Measurements from ENCODE around the gene LIMK2.
"Not testable (repeated sequence)": the region's sequence is repeated elsewhere in the genome, so short reads cannot be mapped to it uniquely, and the experiment has no call there.

Gene LIMK2

GRCh38 chr22:31211862-31212730 lies at the start of gene LIMK2:
Gene LIMK2 (plus strand): TSS chr22:31212298. CDS start chr22:31212409, 111 bp downstream.
- peak; percentile 67 to 86 for DNase-seq

- DNase-seq, result no peak
Observed at GRCh38 chr22:31170971-31171370, 41.1 kb upstream of the LIMK2 start.

- DNase-seq, result not testable (repeated sequence)
Observed at GRCh38 chr22:31171734-31172133, 40.4 kb upstream of the LIMK2 start.

GRCh38 chr22:31173386-31174145 lies 38.5 kb upstream of the LIMK2 start:
- peak; percentile 25 to 76 for DNase-seq

- no peak for DNase-seq
Observed at GRCh38 chr22:31176923-31177322, 35.2 kb upstream of the LIMK2 start.

- DNase-seq, result peak; percentile 36 to 45
Observed at GRCh38 chr22:31177420-31178162, 34.5 kb upstream of the LIMK2 start.

GRCh38 chr22:31178859-31179258 lies 33.2 kb upstream of the LIMK2 start:
- no peak for DNase-seq

- DNase-seq, result no peak
Observed at GRCh38 chr22:31179345-31179744, 32.8 kb upstream of the LIMK2 start.

GRCh38 chr22:31184015-31184414 lies 28.1 kb upstream of the LIMK2 start:
- no peak for DNase-seq

GRCh38 chr22:31185056-31185455 lies 27.0 kb upstream of the LIMK2 start:
- no peak for DNase-seq

- DNase-seq, result no peak
Observed at GRCh38 chr22:31187627-31188026, 24.5 kb upstream of the LIMK2 start.

- no peak for DNase-seq
Observed at GRCh38 chr22:31192513-31192912, 19.6 kb upstream of the LIMK2 start.

- DNase-seq, result no peak
Observed at GRCh38 chr22:31193092-31193491, 19.0 kb upstream of the LIMK2 start.

GRCh38 chr22:31194681-31195080 lies 17.4 kb upstream of the LIMK2 start:
- DNase-seq, result not testable (repeated sequence)

- no peak for DNase-seq
Observed at GRCh38 chr22:31199187-31199586, 12.9 kb upstream of the LIMK2 start.

- not testable (repeated sequence) for DNase-seq
Observed at GRCh38 chr22:31204352-31204984, 7.6 kb upstream of the LIMK2 start.

- not testable (repeated sequence) for DNase-seq
Observed at GRCh38 chr22:31205059-31205458, 7.0 kb upstream of the LIMK2 start.

- DNase-seq, result not testable (repeated sequence)
Observed at GRCh38 chr22:31206460-31206859, 5.6 kb upstream of the LIMK2 start.

- no peak for DNase-seq
Observed at GRCh38 chr22:31206896-31207687, 5.0 kb upstream of the LIMK2 start.

GRCh38 chr22:31210556-31211421 lies 1.3 kb upstream of the LIMK2 start:
- no peak for DNase-seq

GRCh38 chr22:31211482-31211861 lies 626 bp upstream of the LIMK2 start:
- no peak for DNase-seq
